GM11168 (cell line): ENCODE measurements around the gene NGF.

Experiments
- in situ Hi-C: fragments of 300-500 bp; cut with MboI; formaldehyde crosslinking; loops from one replicate; pipeline ENCODE4 v1.12.0; 2022; ENCODE audit warnings: low sequenced_read_pairs; ENCODE audit not compliant: unreplicated experiment

The NGF gene

GRCh38 chr1:115288591-115289198, 49.4 kb downstream of the NGF start:
- in situ Hi-C loops = loop anchor here (25.0 kb wide), 1 partner anchor 174 kb away; no protein-coding TSS in a partner anchor

GRCh38 chr1:115286431-115287205, 51.4 kb downstream of the NGF start:
- in situ Hi-C loops = loop anchor here (25.0 kb wide), 1 partner anchor 176 kb away; no protein-coding TSS in a partner anchor

- in situ Hi-C loops = loop anchor here (25.0 kb wide), 1 partner anchor 178 kb away; no protein-coding TSS in a partner anchor
These were observed 53.8 kb downstream of the NGF start for GRCh38 chr1:115284209-115284608.

GRCh38 chr1:115283681-115284146, 54.3 kb downstream of the NGF start:
- in situ Hi-C loops = loop anchor here (25.0 kb wide), 1 partner anchor 179 kb away; no protein-coding TSS in a partner anchor

- in situ Hi-C loops = loop anchor here (25.0 kb wide), 1 partner anchor 179 kb away; no protein-coding TSS in a partner anchor
These were observed 54.8 kb downstream of the NGF start for GRCh38 chr1:115283249-115283648.

DNA sequence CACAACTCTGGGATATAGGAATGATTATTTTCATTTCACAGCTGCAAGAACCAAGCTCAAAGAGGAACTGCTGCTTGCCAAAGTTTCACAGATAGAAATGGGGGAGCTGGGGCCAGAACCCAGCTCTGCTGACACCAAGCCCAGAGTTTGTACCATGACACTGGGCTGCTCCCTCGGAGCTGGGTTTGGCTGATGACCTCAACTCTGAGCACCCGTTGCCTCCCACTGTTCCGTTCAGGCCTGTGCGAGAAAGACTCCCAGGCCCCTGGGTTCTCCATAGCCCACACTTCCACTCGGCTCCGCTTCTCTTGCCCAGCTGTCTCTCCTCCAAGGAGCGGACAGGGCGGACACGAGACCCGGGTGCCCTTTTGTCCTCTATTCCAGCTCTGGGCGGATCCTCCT, 55.2 kb downstream of the NGF start:
- in situ Hi-C loops = loop anchor here (25.0 kb wide), 1 partner anchor 179 kb away; no protein-coding TSS in a partner anchor

- in situ Hi-C loops = loop anchor here (25.0 kb wide), 1 partner anchor 181 kb away; no protein-coding TSS in a partner anchor
These were observed 56.9 kb downstream of the NGF start for GRCh38 chr1:115281143-115281542.

- in situ Hi-C loops = loop anchor here (25.0 kb wide), 1 partner anchor 182 kb away; no protein-coding TSS in a partner anchor
These were observed 58.0 kb downstream of the NGF start for GRCh38 chr1:115280064-115280463.

GRCh38 chr1:115278211-115278610, 59.8 kb downstream of the NGF start:
- in situ Hi-C loops = loop anchor here (25.0 kb wide), 1 partner anchor 184 kb away; no protein-coding TSS in a partner anchor

GRCh38 chr1:115277276-115277675, 60.8 kb downstream of the NGF start:
- in situ Hi-C loops = loop anchor here (25.0 kb wide), 1 partner anchor 185 kb away; no protein-coding TSS in a partner anchor

DNA sequence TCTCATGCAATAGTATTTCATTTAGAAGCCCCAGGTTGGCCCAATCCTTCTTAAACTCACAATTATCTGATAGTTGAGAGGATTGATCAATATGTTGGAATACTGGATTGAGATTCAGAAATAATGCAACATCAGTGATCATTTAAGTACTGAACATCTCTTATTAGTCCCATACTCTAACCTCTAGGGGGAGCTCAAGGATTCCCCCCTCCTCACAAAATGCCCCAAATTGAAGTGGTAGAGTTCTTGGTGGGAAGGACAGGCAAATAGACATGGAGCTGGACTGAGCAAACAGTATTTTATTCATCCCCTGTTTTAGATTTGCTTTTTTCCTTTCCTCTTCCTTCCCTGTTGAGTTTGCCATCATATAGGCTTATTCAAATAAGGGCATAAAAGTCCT, 62.8 kb downstream of the NGF start:
- in situ Hi-C loops = loop anchor here (25.0 kb wide), 1 partner anchor 187 kb away; no protein-coding TSS in a partner anchor

DNA sequence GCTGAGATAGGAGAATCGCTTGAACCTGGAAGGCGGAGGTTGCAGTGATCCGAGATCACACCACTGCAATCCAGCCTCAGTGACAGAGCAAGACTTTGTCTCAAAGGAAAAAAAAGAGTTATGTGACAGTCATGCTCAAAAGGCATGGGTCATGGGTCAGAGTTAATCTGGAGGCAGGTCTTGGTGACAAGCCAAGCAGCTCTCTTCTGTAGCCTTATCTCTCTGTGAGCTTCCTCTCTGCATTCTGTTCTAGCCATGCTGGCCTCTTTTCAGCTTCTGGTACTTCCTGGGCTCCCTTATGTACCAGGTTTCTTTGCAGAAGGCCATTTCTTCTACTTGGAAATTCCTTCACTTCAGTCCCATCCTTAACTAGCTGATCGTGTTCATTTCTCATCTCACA, 63.6 kb downstream of the NGF start:
- in situ Hi-C loops = no loop called here

GRCh38 chr1:115266729-115267421, 71.2 kb downstream of the NGF start:
- in situ Hi-C loops = no loop called here

- in situ Hi-C loops = no loop called here
These were observed 73.0 kb downstream of the NGF start for GRCh38 chr1:115265099-115265498.

GRCh38 chr1:115262886-115263285, 75.2 kb downstream of the NGF start:
- in situ Hi-C loops = no loop called here

DNA sequence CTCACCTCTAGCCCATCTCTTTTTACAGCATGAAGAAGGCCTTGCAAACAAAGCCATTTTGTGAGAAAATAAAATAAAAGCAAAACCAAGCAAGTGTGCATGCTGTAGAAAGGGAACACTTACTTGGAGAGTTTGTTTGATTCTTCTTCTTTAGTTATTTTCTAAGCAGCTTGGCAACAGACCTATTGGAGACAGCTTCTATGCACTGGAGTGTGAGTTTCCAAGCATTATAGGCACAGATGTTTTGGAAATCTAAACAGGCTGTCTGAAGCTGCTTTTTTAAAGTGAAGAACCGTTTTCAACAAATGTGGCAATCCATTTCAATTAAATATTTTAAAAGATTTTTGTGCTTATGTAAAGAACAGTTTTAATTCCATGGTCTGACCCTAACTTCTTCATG, 76.6 kb downstream of the NGF start:
- in situ Hi-C loops = no loop called here

GRCh38 chr1:115258302-115258866, 79.7 kb downstream of the NGF start:
- in situ Hi-C loops = no loop called here

GRCh38 chr1:115257591-115257990, 80.5 kb downstream of the NGF start:
- in situ Hi-C loops = no loop called here

- in situ Hi-C loops = no loop called here
These were observed 82.9 kb downstream of the NGF start for GRCh38 chr1:115255154-115255553.

- in situ Hi-C loops = no loop called here
These were observed 85.5 kb downstream of the NGF start for GRCh38 chr1:115252585-115252984.
